H1 (cell line): Measurements from ENCODE around the gene HRCT1.

ENCODE experiments used
- POLR2A ChIP-seq, 2 experiments: IDR thresholded peaks; 1 replicate in 1 of 2; 2 replicates in 1 of 2; pipeline ENCODE4 v1.6.1; 2011; ENCODE audit warnings: low read depth in 2 of 2, low read length in 2 of 2, mild to moderate bottlenecking in 2 of 2; ENCODE audit errors: control extremely low read depth in 1 of 2
- TF ChIP-seq, protein P1 (sequence below), 3 experiments: IDR thresholded peaks; 1 replicate in 2 of 3; 2 replicates in 1 of 3; pipeline versions ENCODE4 v1.5.1 to v1.6.1; 2011; ENCODE audit warnings: low read length in 3 of 3, mild to moderate bottlenecking in 3 of 3, inconsistent platforms in 2 of 3, low read depth in 1 of 3, moderate library complexity in 1 of 3; ENCODE audit not compliant: insufficient read depth in 1 of 3; ENCODE audit errors: control extremely low read depth in 1 of 3

GRCh38 chr9:35945341-35946018, 39.5 kb downstream of the HRCT1 start:
- TF ChIP-seq, protein P1, sequence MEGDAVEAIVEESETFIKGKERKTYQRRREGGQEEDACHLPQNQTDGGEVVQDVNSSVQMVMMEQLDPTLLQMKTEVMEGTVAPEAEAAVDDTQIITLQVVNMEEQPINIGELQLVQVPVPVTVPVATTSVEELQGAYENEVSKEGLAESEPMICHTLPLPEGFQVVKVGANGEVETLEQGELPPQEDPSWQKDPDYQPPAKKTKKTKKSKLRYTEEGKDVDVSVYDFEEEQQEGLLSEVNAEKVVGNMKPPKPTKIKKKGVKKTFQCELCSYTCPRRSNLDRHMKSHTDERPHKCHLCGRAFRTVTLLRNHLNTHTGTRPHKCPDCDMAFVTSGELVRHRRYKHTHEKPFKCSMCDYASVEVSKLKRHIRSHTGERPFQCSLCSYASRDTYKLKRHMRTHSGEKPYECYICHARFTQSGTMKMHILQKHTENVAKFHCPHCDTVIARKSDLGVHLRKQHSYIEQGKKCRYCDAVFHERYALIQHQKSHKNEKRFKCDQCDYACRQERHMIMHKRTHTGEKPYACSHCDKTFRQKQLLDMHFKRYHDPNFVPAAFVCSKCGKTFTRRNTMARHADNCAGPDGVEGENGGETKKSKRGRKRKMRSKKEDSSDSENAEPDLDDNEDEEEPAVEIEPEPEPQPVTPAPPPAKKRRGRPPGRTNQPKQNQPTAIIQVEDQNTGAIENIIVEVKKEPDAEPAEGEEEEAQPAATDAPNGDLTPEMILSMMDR (IDR thresholded peaks at IDR 0.05; ENCODE audit: control extremely low read depth in 1 of 3, insufficient read depth in 1 of 3, low read depth in 1 of 3, low read length in 3 of 3), result peak; percentile 74 to 90 (median 84)
- TF ChIP-seq POLR2A (IDR thresholded peaks at IDR 0.05; ENCODE audit: control extremely low read depth in 1 of 2, low read depth in 2 of 2, low read length in 2 of 2), result no peak
